C4-2B (cell line): ENCODE measurements around the gene DCXR.

Experiments used
- CTCF ChIP-seq: fragments of 450-650 bp; conservative IDR thresholded peaks from 2 replicates; pipeline ENCODE4 v1.5.1; 2017; ENCODE audit warnings: mild to moderate bottlenecking
- ZFX ChIP-seq: fragments of 450-650 bp; IDR thresholded peaks from 2 replicates; pipeline ENCODE4 v1.6.1; 2017

- TF ChIP-seq CTCF (no peak), ZFX (no peak)
These were observed 41.6 kb upstream of the DCXR start for GRCh38 chr17:82079001-82079677.
